GM13977 (cell line): ENCODE data around the gene AFDN.

Experiments used
- DNase-seq: peaks from one replicate; pipeline ENCODE4 v3.0.0; 2012; ENCODE audit warnings: low spot score
- CTCF ChIP-seq: IDR thresholded peaks from 2 replicates; pipeline ENCODE4 v1.5.1; 2012; ENCODE audit warnings: mild to moderate bottlenecking, control low read depth; ENCODE audit not compliant: insufficient read depth; ENCODE audit errors: extremely low read depth, missing control alignments
- in situ Hi-C: fragments of 300-500 bp; cut with MboI; formaldehyde crosslinking; loops from one replicate; pipeline ENCODE4 v1.12.0; 2022; ENCODE audit warnings: low sequenced_read_pairs, low pct_unique_long_range_greater_than_20kb, mixed read lengths, inconsistent platforms; ENCODE audit not compliant: unreplicated experiment

AFDN gene

GRCh38 chr6:167990016-167990945 is 163.6 kb downstream of the AFDN start:
- TF ChIP-seq CTCF, result no peak
- in situ Hi-C loops, result no loop called here
- no peak for DNase-seq

- no peak for DNase-seq
- in situ Hi-C loops, result no loop called here
- no peak for TF ChIP-seq CTCF
Observed at GRCh38 chr6:167993169-167993568, 166.5 kb downstream of the AFDN start.

GRCh38 chr6:167993831-167994230 is 167.1 kb downstream of the AFDN start:
- DNase-seq, result no peak
- TF ChIP-seq CTCF, result no peak
- in situ Hi-C loops, result no loop called here

GRCh38 chr6:167995302-167995701 is 168.6 kb downstream of the AFDN start:
- TF ChIP-seq CTCF, result no peak
- DNase-seq, result no peak
- in situ Hi-C loops, result no loop called here

- in situ Hi-C loops, result no loop called here
- DNase-seq, result no peak
Observed at GRCh38 chr6:167995731-167996151, 169.0 kb downstream of the AFDN start.

More at GRCh38 chr6:167995731-167996151, 169.0 kb downstream of the AFDN start:
- TF ChIP-seq CTCF, result no peak
